ENCODE data around the gene GALNT16.
A peak's percentile ranks its signal among the peaks of the same experiment; 100 is the strongest.
"Not testable (repeated sequence)": the region's sequence is repeated elsewhere in the genome, so short reads cannot be mapped to it uniquely, and the experiment has no call there.

Gene GALNT16

DNA sequence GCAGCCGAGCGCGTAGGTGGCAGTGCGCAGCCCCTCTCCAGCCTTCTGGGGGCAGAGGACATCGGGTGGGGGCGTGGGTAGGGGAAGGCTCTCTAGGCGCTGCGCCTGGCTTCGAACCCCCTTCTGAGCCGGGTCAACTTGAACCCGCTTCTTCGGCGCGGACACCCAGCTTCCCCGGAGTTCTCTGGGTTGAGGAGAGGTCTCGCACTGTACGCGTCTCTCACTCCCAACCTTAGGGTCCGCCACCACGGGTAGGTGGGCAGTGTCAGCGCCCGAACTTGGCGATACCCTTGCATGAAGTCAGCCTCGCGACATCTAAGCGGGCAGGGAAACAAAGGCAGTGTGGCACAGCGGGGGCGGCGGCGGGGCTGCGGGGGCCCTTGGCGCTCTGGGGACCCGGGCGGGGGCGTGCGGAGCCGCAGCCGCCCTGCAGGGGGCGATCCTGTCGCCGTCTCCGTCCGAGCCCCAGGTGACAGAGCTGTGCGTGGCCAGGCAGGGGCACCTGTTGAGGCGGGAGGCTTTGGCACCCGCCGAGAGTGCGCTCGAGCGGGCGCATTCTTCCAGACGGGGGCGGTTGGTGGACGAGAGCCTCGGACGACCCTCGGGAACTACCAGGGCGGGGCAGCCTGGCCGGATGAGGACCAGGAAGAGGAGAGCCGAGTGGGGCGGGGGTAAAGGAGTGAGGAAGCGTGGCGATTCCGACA is 1.1 kb downstream of the GALNT16 start:
- peak; percentile 27 for DNase-seq

DNA sequence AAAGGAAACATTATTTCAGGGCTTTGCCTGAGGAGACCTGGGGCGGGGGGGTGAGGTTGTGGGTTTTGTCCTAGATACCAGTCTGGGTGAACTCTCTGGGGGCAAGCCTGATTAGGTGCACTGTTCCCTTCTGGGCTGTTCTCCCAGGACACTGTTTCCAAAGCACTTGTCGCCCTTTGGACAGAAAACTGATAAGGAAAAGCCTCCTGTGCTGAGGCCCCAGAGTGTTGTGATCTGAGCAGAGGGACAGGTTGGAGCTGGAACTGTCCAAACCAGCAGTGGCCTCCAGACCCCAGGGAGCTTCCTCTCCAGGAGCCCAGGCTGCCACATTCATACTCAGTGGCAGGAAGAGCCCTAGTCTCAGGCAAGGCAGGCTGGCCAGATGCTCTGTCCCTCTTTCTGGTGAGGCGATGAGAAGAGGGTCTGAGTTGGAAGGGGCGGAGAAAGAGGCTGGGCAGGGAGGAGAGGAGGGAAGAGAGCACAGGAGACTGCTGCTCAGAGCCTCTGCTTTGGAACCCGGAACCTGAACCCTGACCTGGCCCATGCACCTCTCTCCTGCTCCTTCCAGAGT is 1.9 kb downstream of the GALNT16 start:
- DNase-seq: no peak

DNA sequence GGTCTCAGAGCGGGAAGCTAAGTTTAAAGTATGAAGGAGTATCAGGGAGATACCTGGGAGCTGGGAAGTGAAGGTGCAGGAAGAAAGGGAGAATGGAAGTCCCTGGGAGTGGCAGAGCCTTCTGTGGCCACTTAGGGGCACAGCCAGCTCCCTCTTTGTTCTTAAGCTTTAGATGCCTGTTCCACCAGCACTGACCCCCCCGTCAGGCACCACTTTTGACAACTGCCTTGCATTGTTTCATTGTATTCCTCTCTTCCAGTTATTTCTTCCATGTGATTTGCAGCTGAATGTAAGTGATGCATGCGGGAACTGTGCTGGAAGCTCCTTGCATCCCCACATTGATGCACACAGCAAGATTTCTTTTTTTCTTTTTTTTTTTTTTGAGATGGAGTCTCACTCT is 2.6 kb downstream of the GALNT16 start:
- DNase-seq: no peak

DNA sequence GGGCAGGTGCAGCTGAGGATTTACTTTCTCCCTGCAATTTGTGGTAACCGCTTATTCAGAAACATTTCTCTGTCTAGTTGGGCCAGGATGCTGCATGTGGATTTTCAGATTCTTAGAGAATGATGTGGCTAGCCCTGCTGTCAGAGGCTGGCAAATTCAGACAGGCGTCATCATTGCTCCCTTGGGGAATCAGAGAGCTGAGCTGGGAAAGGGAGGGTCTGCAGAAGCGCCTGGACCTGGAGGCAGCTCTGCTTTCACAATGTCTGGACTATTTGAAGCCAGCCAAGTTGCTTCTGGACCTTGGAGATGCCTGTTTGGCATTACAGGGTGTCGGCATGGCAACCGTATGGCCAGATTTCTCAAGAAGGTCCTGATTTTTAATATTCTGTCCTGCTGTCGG is 3.4 kb downstream of the GALNT16 start:
- no peak for DNase-seq

DNA sequence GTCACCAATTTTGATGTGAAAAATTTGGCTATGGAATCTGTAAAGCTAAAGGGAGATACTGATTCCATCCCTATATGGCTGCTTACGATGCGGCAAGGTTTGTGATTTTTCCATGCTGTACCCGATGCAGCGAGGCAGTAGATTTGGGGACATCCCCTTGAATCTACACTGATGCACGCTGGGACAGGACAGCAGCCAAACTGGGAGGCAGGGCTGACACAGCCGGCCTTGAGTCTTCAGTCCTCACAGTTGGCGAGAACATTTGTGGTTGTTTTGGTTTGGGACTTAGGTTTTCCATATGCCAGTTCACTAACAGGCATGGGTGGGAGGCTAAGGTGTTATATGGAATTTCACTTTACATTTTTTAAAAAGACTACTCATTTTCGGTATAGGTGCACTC is 3.8 kb downstream of the GALNT16 start:
- DNase-seq: no peak

DNA sequence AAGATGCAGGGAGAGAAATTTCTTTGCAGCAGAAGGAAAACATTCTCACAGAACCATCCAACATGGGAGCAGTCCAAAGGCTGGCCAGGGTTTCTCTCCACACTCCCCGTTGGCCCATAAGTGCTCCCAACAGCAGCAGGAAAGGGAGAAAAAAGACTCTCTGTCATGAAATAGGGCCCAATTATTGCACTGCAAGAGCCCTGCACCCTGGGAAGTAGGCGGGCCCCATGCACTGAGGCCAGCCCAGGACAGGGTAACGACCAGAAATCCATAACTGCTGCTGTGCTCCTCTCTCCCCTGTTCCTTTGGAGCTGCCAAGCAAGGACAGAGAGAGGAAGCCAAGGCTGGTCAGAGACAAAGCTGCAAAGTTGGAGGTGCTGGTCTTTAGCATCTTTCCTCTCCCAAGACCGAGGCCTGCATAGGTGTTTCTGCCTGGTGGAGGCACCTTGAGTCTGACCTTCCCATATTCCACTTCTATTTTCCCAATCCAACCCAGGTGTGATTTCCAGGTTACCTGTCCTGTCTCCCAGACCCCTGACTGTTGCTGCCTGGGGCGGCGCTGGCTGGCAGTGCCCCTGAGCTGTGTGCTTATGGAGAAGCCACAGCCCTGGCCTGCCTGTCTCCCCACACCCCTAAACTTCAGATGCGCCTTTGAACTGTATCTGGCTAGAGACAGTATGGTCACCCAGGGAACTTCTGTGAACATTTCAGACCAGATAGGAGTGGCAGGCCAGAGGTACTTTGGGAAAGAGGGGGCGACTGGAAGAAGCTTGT is 6.8 kb downstream of the GALNT16 start:
- DNase-seq: no peak

DNA sequence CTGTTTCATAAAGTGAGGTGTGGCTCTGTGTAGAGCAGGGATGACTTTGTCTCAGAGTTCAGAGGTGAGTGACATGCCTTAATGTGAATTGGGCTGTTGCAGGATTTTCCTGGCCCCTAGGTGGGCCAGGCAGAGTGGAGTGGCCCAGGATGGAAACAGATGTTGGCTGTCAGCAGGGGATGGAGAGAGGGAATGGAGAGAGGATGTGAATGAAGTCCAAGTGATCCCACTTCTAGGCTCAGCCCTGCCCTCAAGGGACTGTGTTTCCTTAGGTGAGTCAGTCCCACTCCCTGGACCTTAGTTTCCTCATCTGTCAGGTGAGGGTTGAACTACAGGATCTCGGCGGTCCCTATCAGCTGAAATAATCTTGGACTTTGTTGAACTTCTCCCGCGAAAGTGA is 7.5 kb downstream of the GALNT16 start:
- no peak for DNase-seq

DNA sequence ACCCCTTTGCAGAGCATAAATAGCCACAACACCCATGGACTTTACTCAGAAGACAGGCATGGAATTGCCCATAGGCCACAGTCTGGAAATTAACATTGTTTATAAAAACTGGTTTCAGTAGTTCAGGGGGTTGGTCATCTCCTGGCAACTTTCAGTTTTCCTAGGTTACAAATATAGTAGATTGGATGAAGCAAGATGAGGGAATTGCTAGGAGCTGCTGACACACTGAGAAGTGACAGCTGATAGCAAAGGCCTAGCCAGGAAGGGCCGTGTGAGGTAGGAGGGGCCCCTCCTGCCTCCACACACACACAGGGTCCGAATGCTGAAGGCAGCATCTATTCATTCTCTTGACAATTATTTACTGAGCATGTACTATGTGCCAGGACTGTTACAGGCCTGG is 8.3 kb downstream of the GALNT16 start:
- no peak for DNase-seq

DNA sequence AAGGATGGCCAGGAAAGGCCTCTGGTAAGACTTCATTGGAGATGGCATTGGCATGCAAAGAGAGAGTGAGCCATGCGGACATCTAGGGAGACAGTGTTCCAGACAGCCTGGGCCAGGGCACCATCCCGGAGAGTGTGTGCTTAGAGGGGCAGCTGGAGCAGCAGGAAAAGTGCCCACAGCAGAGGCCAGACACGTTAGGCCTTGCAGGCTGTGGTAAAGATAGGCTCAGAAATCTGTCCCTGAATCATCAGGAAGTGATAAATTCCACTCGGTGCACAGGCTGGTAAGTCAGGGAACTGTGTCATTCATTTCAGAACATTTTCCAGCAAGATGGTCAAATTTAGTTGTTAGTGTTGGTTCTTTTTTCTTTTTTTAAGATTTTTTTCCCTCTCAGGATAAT is 8.8 kb downstream of the GALNT16 start:
- DNase-seq: no peak

DNA sequence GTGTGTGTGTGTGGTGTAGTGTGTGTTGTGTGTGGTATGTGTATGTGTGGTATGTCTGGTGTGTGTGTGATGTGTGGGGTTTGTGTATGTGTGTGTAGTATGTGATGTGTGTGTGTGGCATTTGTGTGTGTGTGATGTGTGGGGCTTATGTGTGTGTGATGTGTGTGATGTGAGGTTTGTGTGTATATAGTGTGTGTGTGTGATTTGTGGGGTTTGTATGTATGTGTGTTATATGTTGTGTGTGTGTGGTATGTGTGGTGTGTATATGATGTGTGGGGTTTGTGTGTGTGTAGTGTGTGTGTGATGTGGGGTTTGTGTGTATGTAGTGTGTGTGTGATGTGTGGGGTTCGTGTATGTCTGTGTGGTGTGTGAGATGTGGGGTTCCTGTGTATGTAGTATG is 9.4 kb downstream of the GALNT16 start:
- no peak for DNase-seq

DNA sequence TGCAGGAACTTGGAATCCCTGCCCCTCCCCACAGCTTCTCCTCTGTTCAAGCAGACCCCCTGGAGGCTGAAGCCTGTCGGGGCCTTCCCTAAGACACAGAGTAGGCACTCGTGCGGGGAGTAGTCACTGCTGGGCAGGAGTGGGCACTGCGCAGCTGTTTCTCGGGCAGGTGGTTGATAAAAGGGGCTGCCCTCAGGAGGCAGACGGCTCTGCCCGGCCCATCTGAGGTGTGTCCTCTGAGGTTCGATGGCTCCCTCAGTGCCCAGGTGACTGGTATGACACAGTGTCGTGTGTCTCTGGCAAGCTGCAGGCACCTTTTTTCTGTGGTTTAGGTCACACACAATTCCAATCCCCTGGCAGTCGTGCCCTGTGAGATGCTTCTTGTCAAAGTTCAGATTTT is 10.1 kb downstream of the GALNT16 start:
- DNase-seq: no peak

DNA sequence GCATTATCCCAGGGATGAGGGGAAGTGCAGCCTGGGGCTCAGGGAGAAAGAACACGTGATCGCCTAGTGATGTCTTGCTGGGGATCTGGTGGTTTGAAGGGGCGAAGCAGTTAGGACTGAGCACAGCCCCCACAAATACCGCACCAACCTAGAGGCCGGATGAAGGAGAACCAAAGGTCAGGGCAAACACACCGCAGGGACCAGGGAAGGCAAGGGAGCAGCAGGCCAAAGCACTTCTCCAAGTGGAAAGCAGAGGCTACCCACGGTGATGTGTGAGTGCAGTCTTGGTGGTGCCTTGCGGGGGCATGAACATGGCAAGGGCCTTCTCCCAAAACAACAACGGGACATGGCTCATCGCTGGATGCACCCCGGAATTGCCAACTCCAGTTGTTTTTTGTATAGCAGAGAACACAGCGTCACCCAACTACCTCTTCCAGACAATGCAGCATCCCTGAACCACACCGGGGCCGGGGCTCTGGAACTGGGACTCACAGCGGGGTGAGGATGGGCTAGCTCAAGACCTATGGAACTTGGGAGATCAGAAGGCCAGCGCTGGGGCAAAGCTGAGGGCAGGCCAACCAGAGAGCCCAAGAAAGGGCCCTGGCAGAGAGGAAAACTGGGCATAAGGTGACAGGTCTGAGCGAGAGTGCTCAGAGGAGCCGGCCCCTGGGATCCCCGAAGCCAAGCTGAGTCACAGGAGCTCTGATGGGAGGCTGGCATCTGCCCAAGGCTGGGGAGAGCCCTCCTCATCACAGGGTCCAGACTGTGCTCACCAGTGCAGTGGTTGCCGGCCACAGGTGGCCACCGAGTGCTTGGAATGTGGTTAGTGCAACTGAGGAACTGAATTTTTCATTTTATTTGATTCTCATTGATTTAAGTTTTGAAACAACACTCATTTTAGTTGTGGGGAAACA is 11.1 kb downstream of the GALNT16 start:
- no peak for DNase-seq

DNA sequence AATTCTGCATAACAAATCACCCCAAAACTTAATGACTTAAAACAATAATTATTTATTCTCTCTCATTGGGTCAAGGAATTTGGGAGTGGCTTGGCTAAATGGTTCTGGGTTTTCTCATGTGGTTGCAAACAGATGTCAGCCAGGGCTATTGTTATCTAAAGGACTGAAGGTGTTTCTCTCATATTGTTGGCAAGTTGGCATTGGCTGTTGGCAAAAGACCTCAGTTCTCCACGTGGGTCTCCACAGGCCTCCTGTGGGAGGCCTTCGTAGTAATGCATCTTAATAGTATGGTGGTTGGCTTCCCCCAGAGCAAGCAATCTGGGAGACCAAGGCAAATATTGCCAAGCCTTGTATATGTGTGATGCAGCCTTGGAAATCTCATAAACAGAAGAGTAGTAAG is 14.4 kb downstream of the GALNT16 start:
- no peak for DNase-seq

DNA sequence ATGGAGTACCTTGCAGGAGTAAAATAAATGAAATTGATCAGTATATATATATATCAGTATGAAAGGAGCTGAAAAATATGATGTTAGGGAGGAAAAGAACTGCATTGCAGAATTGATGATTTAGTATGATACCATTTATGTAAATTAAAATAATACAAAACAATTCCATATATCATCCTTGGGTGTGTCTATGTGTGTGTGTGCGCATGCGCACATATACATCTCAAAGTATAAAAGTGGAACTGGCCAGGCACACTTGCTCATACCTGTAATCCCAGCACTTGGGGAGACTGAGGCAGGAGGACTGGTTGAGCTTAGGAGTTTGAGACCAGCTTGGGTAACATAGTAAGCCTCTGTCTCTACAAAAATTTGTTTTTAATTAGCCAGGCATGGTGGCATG is 15.4 kb downstream of the GALNT16 start:
- no peak for DNase-seq

DNA sequence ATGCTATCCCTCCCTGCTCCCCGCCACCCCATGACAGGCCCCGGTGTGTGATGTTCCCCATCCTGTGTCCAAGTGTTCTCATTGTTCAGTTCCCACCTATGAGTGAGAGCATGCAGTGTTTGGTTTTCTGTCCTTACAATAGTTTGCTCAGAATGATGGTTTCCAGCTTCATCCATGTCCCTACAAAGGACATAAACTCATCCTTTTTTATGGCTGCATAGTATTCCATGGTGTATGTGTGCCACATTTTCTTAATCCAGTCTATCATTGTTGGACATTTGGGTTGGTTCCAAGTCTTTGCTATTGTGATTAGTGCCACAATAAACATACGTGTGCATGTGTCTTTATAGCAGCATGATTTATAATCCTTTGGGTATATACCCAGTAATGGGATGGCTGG is 17.4 kb downstream of the GALNT16 start:
- DNase-seq: not testable (repeated sequence)

DNA sequence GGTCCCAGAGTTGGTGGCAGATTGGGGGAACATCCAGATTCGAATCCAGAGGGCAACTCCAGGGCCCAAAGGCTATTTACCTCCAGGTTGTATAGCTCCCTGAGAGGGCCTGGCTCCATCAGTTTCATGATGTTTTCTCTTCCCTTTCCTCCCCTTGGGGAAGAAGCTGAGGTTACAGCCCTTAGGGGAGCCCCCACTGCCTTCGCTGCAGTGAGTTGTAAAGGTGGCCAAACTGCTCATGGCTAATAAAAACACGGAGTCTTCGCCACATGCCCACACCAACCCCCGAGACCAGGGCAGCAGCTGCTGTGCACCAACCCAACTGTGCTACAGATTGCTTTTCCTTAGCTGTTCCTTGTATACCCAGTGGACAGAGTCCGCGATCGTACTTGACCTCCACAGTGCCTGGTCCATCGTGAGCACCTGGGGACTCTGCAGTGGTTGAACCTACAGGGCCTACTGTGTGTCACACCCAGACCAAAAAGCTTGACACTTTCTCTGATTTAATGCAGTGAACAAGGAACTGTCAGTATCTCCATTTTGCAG is 20.9 kb downstream of the GALNT16 start:
- no peak for DNase-seq

DNA sequence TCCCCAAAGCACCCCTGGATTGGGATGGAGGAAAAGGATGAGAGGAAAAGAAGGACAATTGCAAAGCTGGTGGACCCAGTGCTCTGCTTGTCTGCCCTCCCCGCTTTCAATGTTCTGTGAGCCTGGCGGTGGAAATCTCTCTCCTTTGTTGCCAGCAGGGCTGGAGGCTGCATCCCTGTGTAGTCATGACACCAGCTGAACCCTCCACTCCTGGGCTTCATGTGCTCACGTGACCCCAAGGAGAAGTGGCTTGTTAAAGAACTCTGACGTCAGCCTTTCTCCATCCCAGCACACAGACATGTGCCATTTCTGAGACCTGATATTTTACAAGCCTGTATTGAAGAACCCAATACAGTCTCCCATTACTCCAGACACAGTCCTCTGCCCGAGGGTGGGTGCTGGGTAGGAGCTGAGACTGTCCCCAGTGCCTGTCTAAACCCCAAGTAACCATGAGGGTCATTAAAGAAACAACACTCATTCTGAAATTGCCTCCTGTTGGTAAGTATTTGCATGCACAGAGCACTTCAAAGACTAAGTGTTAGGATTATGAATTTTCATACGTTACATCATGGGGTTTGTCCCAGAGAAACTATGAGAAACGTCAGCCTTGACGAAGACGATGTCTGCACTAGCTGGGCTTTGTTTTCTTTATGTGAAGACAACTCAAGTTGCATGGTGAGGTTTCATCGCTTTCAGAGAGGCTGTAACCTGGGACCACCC is 21.7 kb downstream of the GALNT16 start:
- no peak for DNase-seq

DNA sequence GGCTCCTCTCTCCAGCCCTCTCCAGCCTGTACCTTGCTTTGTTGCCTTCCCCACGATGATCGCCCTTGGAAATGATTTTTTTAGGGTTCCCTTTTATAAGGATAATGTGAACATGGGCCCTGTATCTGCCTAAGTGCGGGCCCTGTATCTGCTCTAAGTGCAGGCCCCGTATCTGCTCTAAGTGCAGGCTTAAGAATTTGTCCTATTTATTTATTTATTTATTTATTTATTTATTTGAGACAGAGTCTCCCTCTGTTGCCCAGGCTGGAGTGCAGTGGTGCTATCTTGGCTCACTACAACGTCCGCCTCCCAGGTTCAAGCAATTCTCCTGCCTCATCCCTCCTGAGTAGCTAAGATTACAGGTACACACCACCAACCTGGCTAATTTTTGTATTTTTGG is 22.5 kb downstream of the GALNT16 start:
- DNase-seq: no peak

DNA sequence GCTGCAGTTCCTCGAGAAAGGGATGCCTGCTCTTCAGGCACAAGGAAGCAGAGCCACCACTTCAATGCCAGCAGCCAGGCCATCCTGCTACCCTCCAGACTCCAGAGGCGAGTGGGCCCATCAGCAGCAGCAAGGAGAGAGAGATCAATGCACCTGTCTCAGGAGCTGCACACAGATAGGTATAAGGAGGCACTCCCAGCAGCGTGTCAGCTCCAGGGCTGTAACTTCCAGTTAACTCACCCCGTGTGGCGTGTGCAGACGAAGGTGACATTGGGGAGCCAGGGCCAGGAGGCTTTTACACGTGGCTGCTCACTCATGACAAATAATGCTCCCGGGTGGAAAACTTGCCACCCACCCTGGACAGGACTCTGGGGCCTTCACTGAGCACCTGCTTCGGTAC is 24.2 kb downstream of the GALNT16 start:
- DNase-seq: no peak

DNA sequence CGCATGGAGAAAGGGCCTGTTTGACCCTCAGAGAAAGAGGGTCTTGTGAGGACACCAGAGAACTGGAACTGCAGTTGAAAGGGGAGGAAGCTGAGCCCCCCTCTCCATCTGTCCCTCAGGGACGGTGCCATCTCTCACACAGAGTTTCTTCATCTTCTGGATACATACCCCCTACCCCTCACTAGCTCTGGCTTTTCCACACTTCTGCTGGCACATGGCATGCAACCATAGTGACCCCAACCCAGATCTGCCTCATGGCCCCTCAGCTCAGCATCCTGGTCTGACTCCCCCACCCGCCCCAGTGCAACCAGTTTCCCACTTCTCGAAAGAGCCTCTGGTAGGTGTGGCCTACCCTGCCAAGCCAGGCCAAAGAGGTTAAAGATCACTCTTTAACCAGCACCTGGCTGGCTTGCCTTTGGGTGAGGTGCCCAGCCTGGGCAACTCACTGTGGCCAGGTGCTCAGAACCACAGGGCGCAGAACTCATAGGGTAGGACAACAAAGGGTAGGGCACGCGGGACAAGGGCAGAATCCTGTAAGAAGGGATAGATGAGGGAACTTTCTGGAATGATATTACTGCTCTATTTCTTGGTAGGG is 25.8 kb downstream of the GALNT16 start:
- no peak for DNase-seq

DNA sequence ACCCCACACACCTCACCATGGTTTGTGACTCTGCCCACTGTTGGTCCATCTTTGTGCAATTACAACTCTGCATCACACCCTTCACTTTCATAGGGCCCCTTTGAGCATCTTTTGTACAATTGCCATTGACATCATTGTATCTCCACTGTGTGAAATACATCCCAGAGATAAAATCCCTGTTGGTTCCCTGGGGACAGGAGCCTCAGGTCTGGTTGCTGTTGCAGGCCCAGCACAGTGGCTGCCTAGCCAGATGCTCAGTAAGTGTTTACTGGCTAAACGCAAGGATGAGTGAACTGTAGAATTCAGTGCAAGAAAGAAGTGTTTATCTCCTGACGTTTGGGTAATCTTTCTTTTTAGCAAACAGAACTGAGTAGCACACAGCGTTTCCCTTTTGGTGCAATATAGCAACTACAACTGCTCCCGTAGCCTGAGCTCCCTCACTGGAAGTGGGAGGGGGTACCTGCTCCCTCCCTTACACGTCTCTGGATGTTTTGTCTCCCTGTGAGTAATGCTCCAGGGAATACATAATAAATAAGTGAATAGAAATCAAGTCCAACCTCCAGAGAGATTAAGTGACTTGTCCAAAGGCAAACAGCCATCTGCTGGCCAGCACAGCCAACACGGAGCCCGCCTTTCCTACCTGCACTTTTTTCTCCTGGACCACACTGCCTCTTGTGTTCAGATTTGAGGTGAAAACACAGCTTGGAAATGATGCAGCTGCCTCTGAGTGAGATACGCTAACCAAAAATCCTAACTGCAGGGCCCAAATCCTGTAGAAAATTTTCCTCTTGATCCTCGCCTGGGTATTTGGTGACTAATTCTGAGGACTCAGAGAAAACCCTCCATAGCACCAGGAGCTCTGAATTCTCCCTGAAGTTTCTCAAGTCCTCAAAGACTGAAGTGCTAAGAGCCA is 27.4 kb downstream of the GALNT16 start:
- no peak for DNase-seq

All from CD4-positive, alpha-beta T cell treated with Interleukin-17A for 4 hours (primary cell).